ENCODE results near the gene DCAF5.
"Not testable (repeated sequence)": the region's sequence is repeated elsewhere in the genome, so short reads cannot be mapped to it uniquely, and the experiment has no call there.

The DCAF5 gene, protein sequence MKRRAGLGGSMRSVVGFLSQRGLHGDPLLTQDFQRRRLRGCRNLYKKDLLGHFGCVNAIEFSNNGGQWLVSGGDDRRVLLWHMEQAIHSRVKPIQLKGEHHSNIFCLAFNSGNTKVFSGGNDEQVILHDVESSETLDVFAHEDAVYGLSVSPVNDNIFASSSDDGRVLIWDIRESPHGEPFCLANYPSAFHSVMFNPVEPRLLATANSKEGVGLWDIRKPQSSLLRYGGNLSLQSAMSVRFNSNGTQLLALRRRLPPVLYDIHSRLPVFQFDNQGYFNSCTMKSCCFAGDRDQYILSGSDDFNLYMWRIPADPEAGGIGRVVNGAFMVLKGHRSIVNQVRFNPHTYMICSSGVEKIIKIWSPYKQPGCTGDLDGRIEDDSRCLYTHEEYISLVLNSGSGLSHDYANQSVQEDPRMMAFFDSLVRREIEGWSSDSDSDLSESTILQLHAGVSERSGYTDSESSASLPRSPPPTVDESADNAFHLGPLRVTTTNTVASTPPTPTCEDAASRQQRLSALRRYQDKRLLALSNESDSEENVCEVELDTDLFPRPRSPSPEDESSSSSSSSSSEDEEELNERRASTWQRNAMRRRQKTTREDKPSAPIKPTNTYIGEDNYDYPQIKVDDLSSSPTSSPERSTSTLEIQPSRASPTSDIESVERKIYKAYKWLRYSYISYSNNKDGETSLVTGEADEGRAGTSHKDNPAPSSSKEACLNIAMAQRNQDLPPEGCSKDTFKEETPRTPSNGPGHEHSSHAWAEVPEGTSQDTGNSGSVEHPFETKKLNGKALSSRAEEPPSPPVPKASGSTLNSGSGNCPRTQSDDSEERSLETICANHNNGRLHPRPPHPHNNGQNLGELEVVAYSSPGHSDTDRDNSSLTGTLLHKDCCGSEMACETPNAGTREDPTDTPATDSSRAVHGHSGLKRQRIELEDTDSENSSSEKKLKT

DNA sequence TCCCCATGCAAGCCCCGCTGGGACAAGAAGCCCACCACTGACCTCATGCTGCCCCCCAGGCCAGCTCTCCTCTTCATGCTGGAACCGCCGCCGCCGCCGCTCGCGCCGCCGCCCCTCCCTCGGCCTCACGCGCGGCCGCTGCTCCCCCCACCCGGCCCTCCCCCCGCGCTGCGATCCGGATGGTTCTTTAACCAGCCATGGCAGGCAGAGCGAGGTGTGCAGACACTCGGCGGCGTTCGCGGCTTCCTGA is at the start of gene DCAF5:
DCAF5 (minus strand) TSS at position 218 of the 250 bp plus-strand sequence; CDS start at position 77, 141 bp downstream.
- peak; percentile 4 to 43 for DNase-seq

GRCh38 chr14:69199786-69200185 is 46.9 kb upstream of the DCAF5 start:
- DNase-seq, result no peak

- no peak for DNase-seq
These were observed 40.8 kb upstream of the DCAF5 start for GRCh38 chr14:69193721-69194120.

GRCh38 chr14:69191340-69192111 is 38.6 kb upstream of the DCAF5 start, which contains the start of gene EXD2:
TSS of gene EXD2 (plus strand) at chr14:69191498. CDS start at chr14:69209471, 17,973 bp downstream.
- DNase-seq, result peak; percentile 27 to 84

GRCh38 chr14:69190191-69190590 is 37.3 kb upstream of the DCAF5 start:
- no peak for DNase-seq

- DNase-seq, result no peak
These were observed 30.8 kb upstream of the DCAF5 start for GRCh38 chr14:69183735-69184134.

GRCh38 chr14:69182580-69182979 is 29.7 kb upstream of the DCAF5 start:
- not testable (repeated sequence) for DNase-seq

GRCh38 chr14:69181491-69181890 is 28.6 kb upstream of the DCAF5 start:
- no peak for DNase-seq

- DNase-seq, result no peak
These were observed 22.2 kb upstream of the DCAF5 start for GRCh38 chr14:69175130-69175529.

DNA sequence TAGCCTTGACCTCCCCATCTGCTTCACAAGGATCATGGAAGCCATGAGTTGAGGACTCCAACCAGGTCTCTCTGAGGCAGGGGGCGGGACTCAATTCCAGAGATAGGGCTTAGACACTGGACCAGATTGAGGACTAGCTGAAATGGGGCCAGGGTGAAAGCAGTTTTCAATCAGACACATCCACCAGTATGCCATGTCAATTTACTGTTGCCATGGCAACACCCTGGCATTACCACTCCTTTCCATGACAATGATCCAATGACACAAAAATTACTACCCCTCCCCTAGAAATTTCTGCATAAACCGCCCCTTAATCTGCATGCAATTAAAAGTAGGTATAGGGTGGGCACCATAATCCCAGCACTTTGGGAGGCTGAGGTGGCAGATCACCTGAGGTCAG is 18.6 kb upstream of the DCAF5 start:
- DNase-seq, result no peak

GRCh38 chr14:69170839-69171238 is 17.9 kb upstream of the DCAF5 start:
- DNase-seq, result no peak

- DNase-seq, result not testable (repeated sequence)
These were observed 12.9 kb upstream of the DCAF5 start for GRCh38 chr14:69165787-69166186.

DNA sequence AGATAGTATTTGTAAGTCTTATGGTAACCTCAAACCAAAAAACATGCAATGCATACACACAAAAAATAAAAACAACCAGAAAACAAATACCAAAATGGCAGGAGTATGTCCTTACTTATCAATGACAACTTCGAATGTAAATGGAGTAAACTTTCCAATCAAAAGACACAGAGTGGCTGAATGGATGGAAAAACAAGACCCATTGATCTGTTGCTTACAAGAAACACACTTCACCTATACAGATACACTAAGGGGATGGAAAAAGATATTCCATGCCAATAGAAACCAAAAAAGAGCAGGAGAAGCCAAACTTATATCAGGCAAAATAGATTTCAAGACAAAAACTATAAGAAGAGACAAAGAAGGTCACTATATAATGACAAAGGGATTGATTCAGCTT is 8.7 kb upstream of the DCAF5 start:
- no peak for DNase-seq

DNA sequence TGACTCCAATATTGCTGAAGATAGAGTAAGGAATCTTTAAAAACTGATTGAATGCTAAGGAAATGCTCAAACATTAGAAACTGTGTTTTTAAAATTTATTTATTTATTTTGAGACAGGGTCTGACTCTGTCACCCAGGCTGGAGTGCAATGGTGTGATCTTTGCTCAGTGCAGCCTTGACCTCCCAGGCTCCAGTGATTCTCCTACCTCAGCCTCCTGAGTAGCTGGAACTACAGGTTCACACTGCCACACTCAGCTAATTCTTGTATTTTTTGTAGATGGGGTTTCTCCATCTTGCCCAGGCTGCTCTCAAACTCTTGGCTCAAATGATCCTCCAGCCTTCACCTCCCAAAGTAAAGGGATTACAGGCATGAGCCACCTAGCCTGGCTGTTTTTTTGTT is 3.3 kb upstream of the DCAF5 start:
- DNase-seq, result no peak

GRCh38 chr14:69154779-69155178 is 1.9 kb upstream of the DCAF5 start:
- no peak for DNase-seq

- DNase-seq, result no peak
These were observed 953 bp upstream of the DCAF5 start for GRCh38 chr14:69153873-69154270.

DNA sequence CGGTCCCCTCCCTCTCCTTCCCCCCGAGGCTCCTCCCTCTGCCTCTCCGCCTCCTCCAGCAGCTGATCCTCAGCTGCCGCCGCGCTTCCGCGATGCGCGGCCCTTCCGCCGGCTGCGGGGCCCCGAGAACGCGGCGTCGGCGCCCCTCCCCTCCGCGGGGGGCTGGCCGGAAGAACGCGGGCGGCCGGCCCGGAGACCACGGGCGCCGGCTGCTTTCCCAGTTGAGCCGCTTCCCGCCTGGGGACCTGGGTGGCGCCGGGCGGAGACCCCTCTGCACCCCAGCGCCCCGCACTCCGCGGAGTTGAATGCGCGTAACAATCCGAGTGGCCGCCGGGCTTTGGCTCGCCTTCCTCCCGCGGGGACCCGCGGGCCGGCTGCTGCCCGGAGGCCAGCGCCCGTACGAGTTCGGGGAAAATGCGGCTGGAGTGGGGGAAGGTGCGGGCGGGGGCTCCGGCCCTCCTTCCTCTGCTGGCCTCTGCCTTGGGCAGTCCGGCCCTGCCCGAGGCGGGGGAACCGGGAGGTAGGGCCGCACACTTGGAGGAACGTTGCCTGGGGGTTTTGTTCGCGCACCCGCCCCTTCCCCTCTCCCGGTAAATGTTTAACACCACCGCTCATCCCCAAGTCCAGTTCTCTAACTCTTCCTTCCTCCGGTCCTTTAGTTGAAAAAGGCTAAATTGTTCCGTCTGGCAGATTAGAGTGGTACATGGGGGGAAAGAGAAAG is 393 bp upstream of the DCAF5 start:
- no peak for DNase-seq

GRCh38 chr14:69152181-69152901 is 578 bp downstream of the DCAF5 start:
- no peak for DNase-seq

GRCh38 chr14:69151458-69152180 is 1.3 kb downstream of the DCAF5 start:
- DNase-seq, result peak; percentile 4 to 14

DNA sequence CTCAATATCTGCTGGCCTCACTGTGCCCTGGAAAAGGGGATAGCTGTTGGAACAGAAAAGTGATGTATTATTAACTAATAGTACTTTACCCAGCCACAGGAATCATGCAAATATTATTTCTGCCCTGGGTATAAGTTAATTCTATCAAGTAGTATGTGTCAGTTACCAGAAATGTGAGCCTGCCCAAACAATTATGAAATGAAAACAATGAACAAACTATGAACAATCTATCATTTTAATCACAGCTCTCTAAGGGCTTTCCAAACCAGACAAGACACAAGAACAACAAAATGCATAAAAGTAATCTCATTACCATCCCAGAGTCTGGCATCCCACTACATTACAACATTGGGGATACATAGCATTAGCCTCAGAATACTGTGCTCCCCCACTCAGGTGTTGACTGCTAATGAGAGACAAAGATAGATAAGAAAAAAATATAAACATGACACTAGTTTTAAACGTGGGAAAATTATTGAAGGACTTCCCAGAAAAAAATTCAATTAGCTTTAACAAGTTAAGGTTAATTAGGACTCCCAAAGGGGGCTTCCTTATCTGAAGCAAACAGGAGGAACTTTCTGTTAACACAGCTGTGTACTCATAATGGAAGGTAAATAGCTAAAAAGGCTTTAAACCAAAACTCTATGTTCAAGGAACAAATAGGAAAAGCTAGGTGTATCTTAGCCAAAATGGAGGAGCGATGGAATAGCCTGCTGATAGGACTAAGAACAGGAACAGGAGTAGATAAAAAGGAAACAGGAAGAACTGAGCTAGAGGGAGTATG is 3.3 kb downstream of the DCAF5 start:
- DNase-seq, result no peak
